Activated T-cell treated with anti-CD3 and anti-CD28 coated beads, Interleukin-2, amount 50 U/mL, for 48 hours (primary cell): ENCODE results near the gene POLR1F.

Experiments used
- DNase-seq, 2 experiments: peaks; one replicate each; pipeline ENCODE4 v3.0.0-alpha.2; 2020

The POLR1F gene

GRCh38 chr7:19674266-19674960, 34.4 kb downstream of the POLR1F start:
- no peak for DNase-seq

- no peak for DNase-seq
Measured at GRCh38 chr7:19670806-19671205, 38.0 kb downstream of the POLR1F start.

GRCh38 chr7:19665399-19666008, 43.3 kb downstream of the POLR1F start:
- DNase-seq, result no peak

- no peak for DNase-seq
Measured at GRCh38 chr7:19663816-19664462, 44.9 kb downstream of the POLR1F start.

- no peak for DNase-seq
Measured at GRCh38 chr7:19648791-19649190, 60.0 kb downstream of the POLR1F start.
